ENCODE data around the gene COL25A1.

Gene COL25A1

DNA sequence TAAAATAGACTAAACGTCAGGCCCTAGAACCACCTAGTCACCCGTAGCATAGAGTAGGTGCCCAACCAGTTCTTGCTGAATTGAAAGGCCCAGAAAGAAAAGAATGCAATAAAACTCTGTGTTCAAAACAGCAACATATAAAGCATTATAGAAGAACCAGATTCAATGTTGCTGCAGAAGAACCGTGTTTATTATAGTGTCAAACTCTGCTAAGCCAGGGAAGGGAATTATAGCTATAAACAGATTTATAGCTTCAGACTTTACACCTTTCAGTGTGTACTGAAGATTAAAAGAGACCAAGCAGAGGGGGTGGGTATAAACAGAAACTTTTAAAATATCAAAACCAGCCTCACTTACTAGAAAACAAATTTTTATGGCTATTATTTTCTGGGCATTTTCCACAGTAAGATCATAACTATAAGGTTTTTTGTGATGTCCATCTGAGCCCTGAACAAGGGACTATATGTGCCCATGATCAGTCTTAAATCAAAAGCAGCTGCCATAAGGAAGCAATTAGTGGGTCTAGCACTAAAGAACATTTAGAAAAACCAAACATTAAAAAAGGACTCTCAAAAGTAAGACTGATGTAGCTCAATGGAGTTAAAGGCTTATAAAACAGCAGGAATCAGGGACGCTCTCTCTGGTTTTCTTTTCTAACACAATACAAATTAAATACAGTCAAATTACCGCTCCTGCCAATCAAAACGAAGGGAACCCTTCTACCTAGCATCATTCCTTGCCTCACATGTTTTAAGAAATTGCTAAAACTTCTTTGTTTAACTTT, 319.9 kb downstream of the COL25A1 start:
- DNase-seq (ENCODE audit: low spot score), result no peak
- TF ChIP-seq, protein P1, sequence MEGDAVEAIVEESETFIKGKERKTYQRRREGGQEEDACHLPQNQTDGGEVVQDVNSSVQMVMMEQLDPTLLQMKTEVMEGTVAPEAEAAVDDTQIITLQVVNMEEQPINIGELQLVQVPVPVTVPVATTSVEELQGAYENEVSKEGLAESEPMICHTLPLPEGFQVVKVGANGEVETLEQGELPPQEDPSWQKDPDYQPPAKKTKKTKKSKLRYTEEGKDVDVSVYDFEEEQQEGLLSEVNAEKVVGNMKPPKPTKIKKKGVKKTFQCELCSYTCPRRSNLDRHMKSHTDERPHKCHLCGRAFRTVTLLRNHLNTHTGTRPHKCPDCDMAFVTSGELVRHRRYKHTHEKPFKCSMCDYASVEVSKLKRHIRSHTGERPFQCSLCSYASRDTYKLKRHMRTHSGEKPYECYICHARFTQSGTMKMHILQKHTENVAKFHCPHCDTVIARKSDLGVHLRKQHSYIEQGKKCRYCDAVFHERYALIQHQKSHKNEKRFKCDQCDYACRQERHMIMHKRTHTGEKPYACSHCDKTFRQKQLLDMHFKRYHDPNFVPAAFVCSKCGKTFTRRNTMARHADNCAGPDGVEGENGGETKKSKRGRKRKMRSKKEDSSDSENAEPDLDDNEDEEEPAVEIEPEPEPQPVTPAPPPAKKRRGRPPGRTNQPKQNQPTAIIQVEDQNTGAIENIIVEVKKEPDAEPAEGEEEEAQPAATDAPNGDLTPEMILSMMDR (IDR thresholded peaks at IDR 0.05; ENCODE audit: extremely low read depth, missing control alignments), result no peak

DNA sequence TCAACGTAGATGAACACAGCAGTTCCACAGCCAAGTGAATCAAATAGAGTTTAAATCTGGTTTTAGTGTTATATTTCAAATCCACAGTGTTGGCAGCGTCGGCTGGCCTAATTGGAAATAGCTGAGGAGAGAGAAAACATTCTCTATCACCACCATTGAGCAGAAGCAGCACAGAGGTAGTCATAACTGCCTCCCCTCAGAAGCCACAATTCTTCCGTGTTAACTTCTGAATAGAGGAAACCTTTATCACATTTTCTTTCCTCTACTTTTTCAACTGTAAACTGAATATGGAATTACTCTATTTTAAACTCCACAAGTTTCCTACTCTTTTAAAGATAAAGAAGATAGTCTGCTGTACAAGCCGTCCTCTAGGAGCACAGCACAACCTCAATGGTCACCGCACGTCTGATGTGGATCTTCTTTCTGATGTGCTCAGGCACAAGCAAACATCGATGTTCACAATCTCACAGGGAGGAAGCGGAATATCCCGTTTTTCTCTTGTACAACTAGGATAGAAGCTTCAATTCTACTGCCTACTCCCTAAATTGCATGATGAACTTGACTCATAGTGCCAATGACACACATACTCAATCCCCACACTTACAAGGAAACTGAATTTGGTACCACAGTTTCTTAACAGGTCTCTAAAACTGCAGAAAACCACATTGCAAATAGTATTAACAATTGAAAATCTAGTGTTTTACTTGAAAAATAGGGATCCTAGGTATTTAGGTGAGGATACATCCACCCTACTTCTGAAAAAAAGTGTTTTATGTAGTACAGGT, 321.8 kb downstream of the COL25A1 start:
- no peak for DNase-seq (ENCODE audit: low spot score)
- TF ChIP-seq, protein P1 (IDR thresholded peaks at IDR 0.05; ENCODE audit: extremely low read depth, missing control alignments), result no peak

DNA sequence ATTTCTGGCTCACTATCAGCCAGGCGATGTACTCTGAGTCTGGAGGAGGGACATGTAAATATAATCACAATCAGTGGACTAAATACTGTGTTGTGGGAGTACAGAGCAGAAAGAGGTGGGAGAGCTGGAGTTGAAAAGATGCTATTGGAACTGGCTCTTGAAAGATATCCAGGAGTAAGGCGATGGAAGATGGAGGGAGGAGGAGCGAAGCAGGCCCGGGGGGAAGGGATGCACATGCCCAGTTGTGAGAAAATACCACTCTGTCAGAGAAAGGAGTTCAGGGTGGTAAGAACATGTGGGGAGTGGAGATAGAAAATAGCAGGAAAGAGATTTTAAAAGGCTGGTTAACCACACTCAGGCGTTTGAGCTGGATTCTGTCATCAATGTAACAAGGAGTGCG, 322.7 kb downstream of the COL25A1 start:
- no peak for DNase-seq (ENCODE audit: low spot score)
- TF ChIP-seq, protein P1 (IDR thresholded peaks at IDR 0.05; ENCODE audit: extremely low read depth, missing control alignments), result no peak

DNA sequence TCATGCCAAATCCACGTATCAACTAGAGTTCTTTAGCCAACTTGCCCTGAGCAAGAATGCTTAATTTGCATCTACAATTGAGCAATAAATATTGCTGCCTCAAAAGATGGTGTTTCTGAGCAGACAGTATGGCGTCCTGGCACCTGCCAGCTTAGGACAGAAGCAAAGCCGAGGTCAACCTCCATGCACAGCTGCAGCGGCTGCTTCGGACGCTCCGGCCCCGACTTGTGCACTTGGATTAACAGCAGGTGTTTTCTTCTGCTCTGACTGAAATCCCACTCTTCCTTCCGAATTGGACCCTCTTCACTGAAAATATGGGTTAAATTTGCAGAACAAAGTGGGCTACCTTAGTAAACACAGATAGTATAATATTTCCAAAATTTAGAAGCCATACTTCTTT, 324.4 kb downstream of the COL25A1 start:
- no peak for DNase-seq (ENCODE audit: low spot score)
- TF ChIP-seq, protein P1 (IDR thresholded peaks at IDR 0.05; ENCODE audit: extremely low read depth, missing control alignments), result no peak

DNA sequence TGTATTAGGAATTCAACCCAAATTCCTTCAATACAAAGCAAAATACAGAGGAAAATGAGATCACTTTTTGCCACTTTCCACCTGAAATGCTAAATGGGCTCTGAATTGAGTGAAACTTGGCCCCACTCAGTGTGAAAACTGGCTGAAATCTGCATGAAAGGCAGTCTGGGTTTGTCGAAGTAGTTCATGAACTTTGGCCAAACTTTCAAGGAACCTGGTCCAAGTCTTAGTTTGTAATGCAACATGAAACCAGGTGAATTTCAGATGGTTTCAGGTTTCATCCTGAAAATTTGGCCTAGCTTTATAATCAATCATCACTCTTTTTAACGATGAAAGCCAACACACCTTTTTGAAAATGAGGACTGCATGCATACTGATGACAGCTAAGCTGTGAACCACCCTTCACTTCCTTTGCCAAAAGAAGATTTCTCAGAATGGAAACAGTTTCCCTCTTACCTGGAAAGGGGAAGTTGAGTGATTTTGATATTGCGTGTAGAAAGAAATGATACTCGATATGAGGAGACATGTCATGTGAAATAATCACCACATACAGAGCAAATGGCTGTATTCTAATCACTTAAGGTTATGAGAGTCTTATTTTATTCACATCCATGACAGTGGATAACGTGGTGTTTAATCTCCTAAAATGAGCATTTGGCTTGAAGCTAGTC, 329.7 kb downstream of the COL25A1 start:
- TF ChIP-seq, protein P1 (IDR thresholded peaks at IDR 0.05; ENCODE audit: extremely low read depth, missing control alignments), result no peak
- DNase-seq (ENCODE audit: low spot score), result no peak

DNA sequence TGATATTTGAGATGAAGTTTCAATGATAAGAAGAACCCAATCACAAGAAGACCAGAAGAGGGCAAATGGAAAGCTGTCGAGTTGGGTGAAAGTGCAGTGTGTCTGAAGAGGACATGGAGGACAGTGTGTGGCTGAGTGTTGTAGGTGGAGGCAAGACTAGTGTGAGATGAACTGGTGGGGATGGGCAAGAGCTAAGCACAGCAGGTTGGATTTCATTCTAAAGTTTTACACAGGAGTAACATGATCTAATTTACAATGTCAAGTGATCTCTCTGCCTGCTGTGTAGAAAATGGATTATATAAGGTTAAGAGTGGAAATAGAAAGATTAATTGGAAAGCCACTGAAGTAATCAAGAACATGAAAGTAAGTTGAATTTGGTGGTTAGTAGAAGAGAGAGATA, 331.0 kb downstream of the COL25A1 start:
- TF ChIP-seq, protein P1 (IDR thresholded peaks at IDR 0.05; ENCODE audit: extremely low read depth, missing control alignments), result no peak
- no peak for DNase-seq (ENCODE audit: low spot score)
